Heart left ventricle (tissue), 16 donors: Measurements from ENCODE around the gene ROBO1. TPM values are rescaled to one million over a fixed set of nuclear protein-coding genes. Genes with fewer than 3 reads are reported as not detected.

ENCODE experiments used
- ATAC-seq, 4 donors: fragments of 200-7000 bp; cut with Tn5 transposase; one replicate each; pipeline ENCODE4 v1.9.1; 2020 to 2022; ENCODE audit warnings: moderate library complexity in 4 of 4, mild to moderate bottlenecking in 3 of 4, moderate number of reproducible peaks in 1 of 4
- DNase-seq, 5 donors: peaks; one replicate each; pipeline ENCODE4 v3.0.0-alpha.2; 2020
- H3K27ac ChIP-seq, 12 donors: fragments of 200-600 bp; sonication (generic) in 4 of 12; one replicate each; pipeline versions ENCODE4 v1.5.0 to v1.8.0; 2016 to 2022; ENCODE audit warnings: mild to moderate bottlenecking in 2 of 12
- H3K27me3 ChIP-seq, 9 donors: fragments of 200-600 bp; sonication (generic) in 2 of 9; one replicate each; pipeline versions ENCODE4 v1.5.1 to v1.8.0; 2016 to 2022; ENCODE audit warnings: mild to moderate bottlenecking in 3 of 9
- H3K36me3 ChIP-seq, 9 donors: fragments of 200-600 bp; sonication (generic) in 2 of 9; one replicate each; pipeline versions ENCODE4 v1.5.0 to v1.8.0; 2018 to 2022; ENCODE audit warnings: mild to moderate bottlenecking in 2 of 9
- H3K4me1 ChIP-seq, 12 donors: fragments of 200-600 bp; sonication (generic) in 4 of 12; one replicate each; pipeline versions ENCODE4 v1.5.0 to v1.8.0; 2016 to 2022; ENCODE audit warnings: mild to moderate bottlenecking in 3 of 12
- H3K4me3 ChIP-seq, 12 donors: fragments of 200-600 bp; sonication (generic) in 4 of 12; one replicate each; pipeline versions ENCODE4 v1.5.0 to v1.8.0; 2017 to 2022; ENCODE audit warnings: mild to moderate bottlenecking in 9 of 12, moderate library complexity in 4 of 12
- H3K9me3 ChIP-seq, 12 donors: fragments of 200-600 bp; sonication (generic) in 4 of 12; one replicate each; pipeline versions ENCODE4 v1.5.0 to v1.8.0; 2016 to 2022; ENCODE audit warnings: mild to moderate bottlenecking in 1 of 12
- CTCF ChIP-seq, 12 donors: fragments of 200-600 bp; sonication (generic) in 4 of 12; IDR thresholded peaks; one replicate each; pipeline versions ENCODE4 v1.5.0 to v1.8.0; 2018 to 2022; ENCODE audit warnings: antibody characterized with exemption in 12 of 12, mild to moderate bottlenecking in 5 of 12
- POLR2A ChIP-seq, 2 donors: fragments of 450-650 bp; IDR thresholded peaks; one replicate each; pipeline ENCODE4 v1.6.1; 2017; ENCODE audit warnings: antibody characterized with exemption in 2 of 2, mild to moderate bottlenecking in 2 of 2, moderate library complexity in 2 of 2
- WGBS, 4 donors: extraction: QIAGEN DNeasy Blood & Tissue Kit in 2 of 4; methylation state at CpG; one replicate each; pipeline versions ENCODE4 v1.1.5 to v1.1.7; 2013 to 2018; 5-methylcytosine and 5-hydroxymethylcytosine counted together
- intact Hi-C, 10 donors: fragments of 100-400 bp; cut with DNase I; formaldehyde crosslinking; loops; one replicate each; pipeline versions ENCODE4 v1.11.1 to v1.14.2; 2022
- polyA plus RNA-seq, 2 donors: library from polyadenylated mRNA; stranded (reverse); fragments of 200-250 nt; gene quantifications; one replicate each; pipeline ENCODE4 v1.2.3, GENCODE V29; 2013
- total RNA-seq, 9 donors: library from RNA; depleted of rRNA in 2 of 9; stranded (reverse); fragments of >200 nt in 2 of 9; fragmentation: NEBNext Ultra II Directional in 3 of 9; extraction: Animal tissue kit (Norgen Biotek cat#: 25700) in 3 of 9; gene quantifications; one replicate each; pipeline versions ENCODE4 v1.1.0 to v1.2.4, GENCODE V29; 2016 to 2023
- donor health status: ischemic (EF 13 %, LVEDD 7.1; RV severe dilation, severe dysfunction).
- donor health status: healthy with polysubstance abuse.
- donor health status: DM: no; HTN: yes; CAD: no.
- donor health status: DM: no; HTN: no; CAD: no.
- donor health status: ischemic (EF 25% LVEDD 6.9; RV normal size, moderate dysfunction).
- donor health status: ischemic (EF 25% LVEDD 5.7; RV mildly dilated, moderate dysfunction).
- donor health status: healthy.
- donor health status: DM: yes; HTN: yes; CAD: no.
- donor health status: ischemic (EF 35%, LVEDD 5.7; RV mildly dilated, moderate dysfunction).
- donor health status: nonischemic (EF 11% LVEDD 7.7; RV severe dilation, severe dysfunction).
- donor health status: DM: yes; HTN: yes; CAD: no.
- donor health status: PGD.
- donor health status: ischemic (EF 29% LVEDD 5.4; RV normal size, mild dysfunction).
- donor health status: nonischemic (EF 23%, LVEDD 6.1; RV moderate dilation, normal function).

ROBO1 gene
- total and polyA plus RNA-seq, 11 donors, result 1.4 to 14.8 (median 5.7) TPM

- WGBS, 4 donors, result 76 to 92% (median 80%) methylated on average over 2 of the region's 2 CpGs
- H3K36me3 ChIP-seq, result no peaks in the 10 kb centered on the region
- H3K27me3 ChIP-seq, result no peaks in the 10 kb centered on the region
- ATAC-seq (no peak), DNase-seq (no peak)
- H3K27ac ChIP-seq, result peak overlapping the region in 3 of 12 donors; percentile 4 to 20 (median 16)
- H3K4me1 ChIP-seq, result peaks cover 0 to 4% (median 0%) of the 10 kb centered on the region in 12 donors
- H3K9me3 ChIP-seq, result no peaks in the 10 kb centered on the region
- TF ChIP-seq CTCF (IDR thresholded peaks at IDR 0.05) (no peak), POLR2A (IDR thresholded peaks at IDR 0.05) (no peak)
- H3K4me3 ChIP-seq, result peak overlapping the region in 2 of 12 donors; percentile 0 to 5
- intact Hi-C loops, result loop anchor here in 1 of 10 donors (10.0 kb wide), 1 partner anchor 159 kb away; no protein-coding TSS in a partner anchor
These were observed 911.6 kb downstream of the ROBO1 start for GRCh38 chr3:78856164-78856563.

- Histone ChIP-seq H3K4me3 (peak overlapping the region in 3 of 12 donors; percentile 0 to 15 (median 5)), H3K9me3 (no peaks in the 10 kb centered on the region), H3K27me3 (no peaks in the 10 kb centered on the region), H3K36me3 (no peaks in the 10 kb centered on the region), H3K4me1 (peaks cover 0 to 4% (median 0%) of the 10 kb centered on the region in 12 donors), H3K27ac (peak overlapping the region in 5 of 12 donors; percentile 4 to 25 (median 5))
- ATAC-seq, result no peak
- WGBS, 4 donors, result 86 to 91% (median 89%) methylated on average over 5 of the region's 5 CpGs
- TF ChIP-seq CTCF (IDR thresholded peaks at IDR 0.05) (no peak), POLR2A (IDR thresholded peaks at IDR 0.05) (no peak)
- intact Hi-C loops, result loop anchor here in 1 of 10 donors (10.0 kb wide), 1 partner anchor 160 kb away; no protein-coding TSS in a partner anchor
- DNase-seq, result no peak
These were observed 912.6 kb downstream of the ROBO1 start for GRCh38 chr3:78855190-78855589.

GRCh38 chr3:78848392-78849288 is 919.2 kb downstream of the ROBO1 start:
- intact Hi-C loops, result no loop called here
- Histone ChIP-seq H3K36me3 (no peaks in the 10 kb centered on the region), H3K27ac (no peak overlapping the region), H3K4me3 (no peak overlapping the region), H3K4me1 (peaks cover 0 to 10% (median 0%) of the 10 kb centered on the region in 12 donors), H3K9me3 (no peaks in the 10 kb centered on the region), H3K27me3 (no peaks in the 10 kb centered on the region)
- ATAC-seq, result no peak
- no peak for DNase-seq
- TF ChIP-seq POLR2A (IDR thresholded peaks at IDR 0.05) (no peak), CTCF (IDR thresholded peaks at IDR 0.05) (no peak)
- WGBS, 4 donors, result 86 to 89% (median 88%) methylated on average over 7 of the region's 7 CpGs

- ATAC-seq, result no peak
- intact Hi-C loops, result no loop called here
- 72 to 82% (median 77%) methylated on average over 3 of the region's 3 CpGs for WGBS, 4 donors
- no peaks in the 10 kb centered on the region for H3K9me3 ChIP-seq
- no peak overlapping the region for H3K27ac ChIP-seq
- H3K36me3 ChIP-seq, result no peaks in the 10 kb centered on the region
- no peaks in the 10 kb centered on the region for H3K27me3 ChIP-seq
- no peak for DNase-seq
- no peak overlapping the region for H3K4me3 ChIP-seq
- TF ChIP-seq CTCF (IDR thresholded peaks at IDR 0.05) (no peak), POLR2A (IDR thresholded peaks at IDR 0.05) (no peak)
- peaks cover 0 to 10% (median 0%) of the 10 kb centered on the region in 12 donors for H3K4me1 ChIP-seq
These were observed 920.2 kb downstream of the ROBO1 start for GRCh38 chr3:78847603-78848002.
